H1 (cell line): ENCODE data around the gene NLK. TPM values are rescaled to one million over a fixed set of nuclear protein-coding genes. Genes with fewer than 3 reads are reported as not detected.

Source experiments
- polyA plus RNA-seq, 7 experiments: library from polyadenylated mRNA; depleted of rRNA in 3 of 7; stranded (reverse) in 5 of 7; unstranded in 2 of 7; fragments of >200 nt in 5 of 7; fragments of 200-250 nt in 2 of 7; gene quantifications; 1 replicate in 5 of 7; 2 replicates in 1 of 7; 4 replicates in 1 of 7; pipeline versions ENCODE4 v1.2.1 to v1.2.3, GENCODE V29; 2011 to 2013; ENCODE audit warnings: missing spikeins in 2 of 7, mixed read lengths in 2 of 7
- total RNA-seq: library from RNA; stranded (reverse); fragmentation: NEBNext Ultra II Directional; extraction: Animal tissue kit (Norgen Biotek cat#: 25700); gene quantifications from 2 replicates; pipeline ENCODE4 v1.2.1, GENCODE V29; 2021
- TF ChIP-seq, protein P1 (sequence below): fragments of 300-600 bp; sonication (generic); IDR thresholded peaks from 2 replicates; pipeline ENCODE4 v1.7.1; 2012; ENCODE audit warnings: low read length, moderate library complexity, mild to moderate bottlenecking, inconsistent platforms; ENCODE audit not compliant: insufficient replicate concordance

NLK gene
- total and polyA plus RNA-seq, 2 of the 8 experiments (the other 6 are each of a cell fraction or from before 2014, with no cell fraction given): 30.8 to 49.9 TPM

GRCh38 chr17:28029044-28029443, 13.4 kb upstream of the NLK start (continued):
- TF ChIP-seq, protein P1, sequence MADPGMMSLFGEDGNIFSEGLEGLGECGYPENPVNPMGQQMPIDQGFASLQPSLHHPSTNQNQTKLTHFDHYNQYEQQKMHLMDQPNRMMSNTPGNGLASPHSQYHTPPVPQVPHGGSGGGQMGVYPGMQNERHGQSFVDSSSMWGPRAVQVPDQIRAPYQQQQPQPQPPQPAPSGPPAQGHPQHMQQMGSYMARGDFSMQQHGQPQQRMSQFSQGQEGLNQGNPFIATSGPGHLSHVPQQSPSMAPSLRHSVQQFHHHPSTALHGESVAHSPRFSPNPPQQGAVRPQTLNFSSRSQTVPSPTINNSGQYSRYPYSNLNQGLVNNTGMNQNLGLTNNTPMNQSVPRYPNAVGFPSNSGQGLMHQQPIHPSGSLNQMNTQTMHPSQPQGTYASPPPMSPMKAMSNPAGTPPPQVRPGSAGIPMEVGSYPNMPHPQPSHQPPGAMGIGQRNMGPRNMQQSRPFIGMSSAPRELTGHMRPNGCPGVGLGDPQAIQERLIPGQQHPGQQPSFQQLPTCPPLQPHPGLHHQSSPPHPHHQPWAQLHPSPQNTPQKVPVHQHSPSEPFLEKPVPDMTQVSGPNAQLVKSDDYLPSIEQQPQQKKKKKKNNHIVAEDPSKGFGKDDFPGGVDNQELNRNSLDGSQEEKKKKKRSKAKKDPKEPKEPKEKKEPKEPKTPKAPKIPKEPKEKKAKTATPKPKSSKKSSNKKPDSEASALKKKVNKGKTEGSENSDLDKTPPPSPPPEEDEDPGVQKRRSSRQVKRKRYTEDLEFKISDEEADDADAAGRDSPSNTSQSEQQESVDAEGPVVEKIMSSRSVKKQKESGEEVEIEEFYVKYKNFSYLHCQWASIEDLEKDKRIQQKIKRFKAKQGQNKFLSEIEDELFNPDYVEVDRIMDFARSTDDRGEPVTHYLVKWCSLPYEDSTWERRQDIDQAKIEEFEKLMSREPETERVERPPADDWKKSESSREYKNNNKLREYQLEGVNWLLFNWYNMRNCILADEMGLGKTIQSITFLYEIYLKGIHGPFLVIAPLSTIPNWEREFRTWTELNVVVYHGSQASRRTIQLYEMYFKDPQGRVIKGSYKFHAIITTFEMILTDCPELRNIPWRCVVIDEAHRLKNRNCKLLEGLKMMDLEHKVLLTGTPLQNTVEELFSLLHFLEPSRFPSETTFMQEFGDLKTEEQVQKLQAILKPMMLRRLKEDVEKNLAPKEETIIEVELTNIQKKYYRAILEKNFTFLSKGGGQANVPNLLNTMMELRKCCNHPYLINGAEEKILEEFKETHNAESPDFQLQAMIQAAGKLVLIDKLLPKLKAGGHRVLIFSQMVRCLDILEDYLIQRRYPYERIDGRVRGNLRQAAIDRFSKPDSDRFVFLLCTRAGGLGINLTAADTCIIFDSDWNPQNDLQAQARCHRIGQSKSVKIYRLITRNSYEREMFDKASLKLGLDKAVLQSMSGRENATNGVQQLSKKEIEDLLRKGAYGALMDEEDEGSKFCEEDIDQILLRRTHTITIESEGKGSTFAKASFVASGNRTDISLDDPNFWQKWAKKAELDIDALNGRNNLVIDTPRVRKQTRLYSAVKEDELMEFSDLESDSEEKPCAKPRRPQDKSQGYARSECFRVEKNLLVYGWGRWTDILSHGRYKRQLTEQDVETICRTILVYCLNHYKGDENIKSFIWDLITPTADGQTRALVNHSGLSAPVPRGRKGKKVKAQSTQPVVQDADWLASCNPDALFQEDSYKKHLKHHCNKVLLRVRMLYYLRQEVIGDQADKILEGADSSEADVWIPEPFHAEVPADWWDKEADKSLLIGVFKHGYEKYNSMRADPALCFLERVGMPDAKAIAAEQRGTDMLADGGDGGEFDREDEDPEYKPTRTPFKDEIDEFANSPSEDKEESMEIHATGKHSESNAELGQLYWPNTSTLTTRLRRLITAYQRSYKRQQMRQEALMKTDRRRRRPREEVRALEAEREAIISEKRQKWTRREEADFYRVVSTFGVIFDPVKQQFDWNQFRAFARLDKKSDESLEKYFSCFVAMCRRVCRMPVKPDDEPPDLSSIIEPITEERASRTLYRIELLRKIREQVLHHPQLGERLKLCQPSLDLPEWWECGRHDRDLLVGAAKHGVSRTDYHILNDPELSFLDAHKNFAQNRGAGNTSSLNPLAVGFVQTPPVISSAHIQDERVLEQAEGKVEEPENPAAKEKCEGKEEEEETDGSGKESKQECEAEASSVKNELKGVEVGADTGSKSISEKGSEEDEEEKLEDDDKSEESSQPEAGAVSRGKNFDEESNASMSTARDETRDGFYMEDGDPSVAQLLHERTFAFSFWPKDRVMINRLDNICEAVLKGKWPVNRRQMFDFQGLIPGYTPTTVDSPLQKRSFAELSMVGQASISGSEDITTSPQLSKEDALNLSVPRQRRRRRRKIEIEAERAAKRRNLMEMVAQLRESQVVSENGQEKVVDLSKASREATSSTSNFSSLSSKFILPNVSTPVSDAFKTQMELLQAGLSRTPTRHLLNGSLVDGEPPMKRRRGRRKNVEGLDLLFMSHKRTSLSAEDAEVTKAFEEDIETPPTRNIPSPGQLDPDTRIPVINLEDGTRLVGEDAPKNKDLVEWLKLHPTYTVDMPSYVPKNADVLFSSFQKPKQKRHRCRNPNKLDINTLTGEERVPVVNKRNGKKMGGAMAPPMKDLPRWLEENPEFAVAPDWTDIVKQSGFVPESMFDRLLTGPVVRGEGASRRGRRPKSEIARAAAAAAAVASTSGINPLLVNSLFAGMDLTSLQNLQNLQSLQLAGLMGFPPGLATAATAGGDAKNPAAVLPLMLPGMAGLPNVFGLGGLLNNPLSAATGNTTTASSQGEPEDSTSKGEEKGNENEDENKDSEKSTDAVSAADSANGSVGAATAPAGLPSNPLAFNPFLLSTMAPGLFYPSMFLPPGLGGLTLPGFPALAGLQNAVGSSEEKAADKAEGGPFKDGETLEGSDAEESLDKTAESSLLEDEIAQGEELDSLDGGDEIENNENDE: no peak
